ENCODE data around the gene ALOX12. TPM values are rescaled to one million over a fixed set of nuclear protein-coding genes. Genes with fewer than 3 reads are reported as not detected.

The ALOX12 gene
- total and polyA plus RNA-seq, 12 donors, result 0.04 to 0.11 TPM; not detected in 10

DNA sequence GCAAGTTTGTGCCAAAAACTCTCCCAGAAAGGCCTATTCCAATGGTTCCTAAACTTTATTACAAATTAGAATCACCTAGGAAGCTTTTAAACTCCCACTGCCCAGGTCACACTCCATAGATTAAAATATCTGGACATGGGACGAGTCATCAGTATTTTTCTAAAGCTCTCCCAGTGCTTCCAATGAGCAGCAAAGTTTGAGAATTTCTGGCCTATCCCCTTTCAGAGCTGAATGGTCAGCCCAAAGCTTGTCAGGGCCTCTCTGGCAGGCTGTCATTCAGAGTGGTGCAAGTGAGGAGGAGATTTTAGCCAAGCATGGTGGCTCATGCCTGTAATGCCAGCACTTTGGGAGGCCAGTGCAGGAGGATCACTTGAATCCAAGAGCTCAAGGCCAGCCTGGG lies 29.4 kb downstream of the ALOX12 start:
- H3K36me3 ChIP-seq, result peaks cover 0 to 42% (median 0%) of the 10 kb centered on the region in 9 donors
- WGBS, 2 donors, result 69 to 74% methylated on average over 1 of the region's 1 CpG
- peak overlapping the region in 6 of 10 donors; percentile 0 to 73 (median 56) for H3K27ac ChIP-seq
- peaks cover 0 to 18% (median 10%) of the 10 kb centered on the region in 7 donors for H3K27me3 ChIP-seq
- TF ChIP-seq, protein P1, sequence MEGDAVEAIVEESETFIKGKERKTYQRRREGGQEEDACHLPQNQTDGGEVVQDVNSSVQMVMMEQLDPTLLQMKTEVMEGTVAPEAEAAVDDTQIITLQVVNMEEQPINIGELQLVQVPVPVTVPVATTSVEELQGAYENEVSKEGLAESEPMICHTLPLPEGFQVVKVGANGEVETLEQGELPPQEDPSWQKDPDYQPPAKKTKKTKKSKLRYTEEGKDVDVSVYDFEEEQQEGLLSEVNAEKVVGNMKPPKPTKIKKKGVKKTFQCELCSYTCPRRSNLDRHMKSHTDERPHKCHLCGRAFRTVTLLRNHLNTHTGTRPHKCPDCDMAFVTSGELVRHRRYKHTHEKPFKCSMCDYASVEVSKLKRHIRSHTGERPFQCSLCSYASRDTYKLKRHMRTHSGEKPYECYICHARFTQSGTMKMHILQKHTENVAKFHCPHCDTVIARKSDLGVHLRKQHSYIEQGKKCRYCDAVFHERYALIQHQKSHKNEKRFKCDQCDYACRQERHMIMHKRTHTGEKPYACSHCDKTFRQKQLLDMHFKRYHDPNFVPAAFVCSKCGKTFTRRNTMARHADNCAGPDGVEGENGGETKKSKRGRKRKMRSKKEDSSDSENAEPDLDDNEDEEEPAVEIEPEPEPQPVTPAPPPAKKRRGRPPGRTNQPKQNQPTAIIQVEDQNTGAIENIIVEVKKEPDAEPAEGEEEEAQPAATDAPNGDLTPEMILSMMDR (IDR thresholded peaks at IDR 0.05), result no peak
- no peaks in the 10 kb centered on the region for H3K9me3 ChIP-seq
- no peak for ATAC-seq
- H3K4me1 ChIP-seq, result peaks cover 14 to 86% (median 60%) of the 10 kb centered on the region in 9 donors
- no peak for DNase-seq
- intact Hi-C loops (cut with DNase I), result loop anchor here in 1 of 10 donors (10.0 kb wide), 1 partner anchor 270 kb away; the partner anchor contains the start of gene XAF1
- peak overlapping the region in 7 of 10 donors; percentile 1 to 68 (median 60) for H3K4me3 ChIP-seq

DNA sequence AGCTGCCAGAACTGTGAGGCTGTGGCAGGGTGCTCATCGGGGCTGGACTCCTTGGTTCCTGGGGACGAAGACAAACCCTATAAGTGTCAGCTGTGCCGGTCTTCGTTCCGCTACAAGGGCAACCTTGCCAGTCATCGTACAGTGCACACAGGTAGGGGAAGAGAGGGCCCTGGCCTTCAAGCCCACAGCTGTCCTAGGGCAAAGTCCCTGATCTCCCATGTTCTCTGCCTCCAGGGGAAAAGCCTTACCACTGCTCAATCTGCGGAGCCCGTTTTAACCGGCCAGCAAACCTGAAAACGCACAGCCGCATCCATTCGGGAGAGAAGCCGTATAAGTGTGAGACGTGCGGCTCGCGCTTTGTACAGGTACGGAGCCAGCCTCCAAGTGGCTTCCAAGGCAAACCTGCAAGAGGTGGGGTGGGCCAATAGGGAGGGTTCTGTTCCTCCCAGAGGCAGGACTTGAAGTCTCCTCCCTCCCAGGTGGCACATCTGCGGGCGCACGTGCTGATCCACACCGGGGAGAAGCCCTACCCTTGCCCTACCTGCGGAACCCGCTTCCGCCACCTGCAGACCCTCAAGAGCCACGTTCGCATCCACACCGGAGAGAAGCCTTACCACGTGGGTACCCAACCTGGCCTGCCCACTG lies 30.7 kb downstream of the ALOX12 start:
- peaks cover 8 to 75% (median 49%) of the 10 kb centered on the region in 9 donors for H3K4me1 ChIP-seq
- intact Hi-C loops (cut with DNase I), result loop anchor here in 1 of 10 donors (10.0 kb wide), 1 partner anchor 272 kb away; the partner anchor contains the start of gene XAF1
- H3K36me3 ChIP-seq, result peaks cover 0 to 46% (median 0%) of the 10 kb centered on the region in 9 donors
- DNase-seq (no peak), ATAC-seq (no peak)
- TF ChIP-seq, protein P1 (IDR thresholded peaks at IDR 0.05), result no peak
- H3K4me3 ChIP-seq, result peak overlapping the region in 7 of 10 donors; percentile 3 to 68 (median 60)
- H3K27ac ChIP-seq, result peak overlapping the region; percentile 14 to 85 (median 56)
- no peaks in the 10 kb centered on the region for H3K9me3 ChIP-seq
- WGBS, 2 donors, result 71 to 82% methylated on average over 29 of the region's 29 CpGs
- peaks cover 0 to 18% (median 10%) of the 10 kb centered on the region in 7 donors for H3K27me3 ChIP-seq

GRCh38 chr17:7027335-7027734 lies 31.5 kb downstream of the ALOX12 start:
- DNase-seq (no peak), ATAC-seq (no peak)
- peaks cover 0 to 12% (median 7%) of the 10 kb centered on the region in 7 donors for H3K27me3 ChIP-seq
- H3K4me3 ChIP-seq, result peak overlapping the region in 6 of 10 donors; percentile 59 to 68 (median 62)
- TF ChIP-seq, protein P1 (IDR thresholded peaks at IDR 0.05), result no peak
- peak overlapping the region in 9 of 10 donors; percentile 13 to 85 (median 61) for H3K27ac ChIP-seq
- 55 to 58% methylated on average over 13 of the region's 13 CpGs for WGBS, 2 donors
- peaks cover 2 to 68% (median 42%) of the 10 kb centered on the region in 9 donors for H3K4me1 ChIP-seq
- H3K9me3 ChIP-seq, result no peaks in the 10 kb centered on the region
- H3K36me3 ChIP-seq, result peaks cover 0 to 46% (median 0%) of the 10 kb centered on the region in 9 donors
- intact Hi-C loops (cut with DNase I), result loop anchor here in 1 of 10 donors (10.0 kb wide), 1 partner anchor 273 kb away; the partner anchor contains the start of gene XAF1

DNA sequence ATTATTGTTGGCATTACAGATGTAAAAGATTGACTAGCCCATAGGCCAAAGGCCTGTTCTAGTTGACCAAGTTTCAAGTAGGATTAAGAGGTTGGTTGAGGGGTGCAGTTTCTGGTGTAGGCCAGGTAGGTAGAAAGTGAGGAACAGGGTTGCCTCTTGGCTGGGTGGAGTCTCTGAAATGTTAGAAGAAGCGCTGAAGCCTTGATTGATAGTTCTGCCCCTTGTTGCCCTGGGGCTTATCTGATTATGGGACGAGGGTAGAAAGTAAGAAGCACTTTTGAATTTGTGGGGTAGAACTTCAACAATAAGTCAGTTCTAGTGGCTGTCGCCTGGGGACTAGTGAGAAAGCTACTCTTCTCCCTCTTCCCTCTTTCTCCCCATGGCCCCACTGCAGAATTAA lies 33.2 kb downstream of the ALOX12 start:
- Histone ChIP-seq H3K9me3 (no peaks in the 10 kb centered on the region), H3K27me3 (no peaks in the 10 kb centered on the region), H3K4me3 (peak overlapping the region in 3 of 10 donors; percentile 3 to 7 (median 6)), H3K27ac (peak overlapping the region; percentile 35 to 85 (median 69)), H3K36me3 (peaks cover 0 to 45% (median 0%) of the 10 kb centered on the region in 9 donors), H3K4me1 (peaks cover 2 to 69% (median 38%) of the 10 kb centered on the region in 9 donors)
- TF ChIP-seq, protein P1 (IDR thresholded peaks at IDR 0.05), result no peak
- ATAC-seq, result no peak
- DNase-seq, result no peak
- intact Hi-C loops (cut with DNase I), result loop anchor here in 1 of 10 donors (10.0 kb wide), 1 partner anchor 274 kb away; the partner anchor contains the start of gene XAF1
- WGBS, 2 donors, result 74 to 81% methylated on average over 3 of the region's 3 CpGs

Measured in heart right ventricle (tissue), 16 donors.